ENCODE data around the gene TFAM. TPM values are rescaled to one million over a fixed set of nuclear protein-coding genes. Genes with fewer than 3 reads are reported as not detected.

Gene TFAM
- total RNA-seq, 1 donor from 2014 or later = 16.1 TPM

- DNase-seq (ENCODE audit: low spot score) = no peak
- Mint-ChIP-seq H3K4me3 (ENCODE audit: unreplicated experiment) (no peak overlapping the region), H3K9me3 (ENCODE audit: low read depth) (no peaks in the 10 kb centered on the region), H3K36me3 (ENCODE audit: low read depth) (no peaks in the 10 kb centered on the region), H3K27me3 (ENCODE audit: low read depth) (no peaks in the 10 kb centered on the region), H3K27ac (ENCODE audit: unreplicated experiment) (no peak overlapping the region), H3K4me1 (ENCODE audit: low read depth) (no peaks in the 10 kb centered on the region)
- no peak for TF ChIP-seq CTCF (IDR thresholded peaks at IDR 0.05)
Measured at GRCh38 chr10:58373442-58373827, 11.8 kb upstream of the TFAM start.

GRCh38 chr10:58382489-58382995 is 2.7 kb upstream of the TFAM start:
- TF ChIP-seq CTCF (IDR thresholded peaks at IDR 0.05) = no peak
- no peaks in the 10 kb centered on the region for H3K9me3 Mint-ChIP-seq (ENCODE audit: low read depth)
- no peak for DNase-seq (ENCODE audit: low spot score)
- peaks cover 3% of the 10 kb centered on the region for H3K36me3 Mint-ChIP-seq (ENCODE audit: low read depth)
- no peak overlapping the region for H3K27ac Mint-ChIP-seq (ENCODE audit: unreplicated experiment)
- H3K4me1 Mint-ChIP-seq (ENCODE audit: low read depth) = peaks cover 23% of the 10 kb centered on the region
- H3K4me3 Mint-ChIP-seq (ENCODE audit: unreplicated experiment) = no peak overlapping the region
- H3K27me3 Mint-ChIP-seq (ENCODE audit: low read depth) = no peaks in the 10 kb centered on the region

- H3K4me3 Mint-ChIP-seq (ENCODE audit: unreplicated experiment) = peak overlapping the region; percentile 98
- peak overlapping the region; percentile 98 for H3K27ac Mint-ChIP-seq (ENCODE audit: unreplicated experiment)
- peaks cover 2% of the 10 kb centered on the region for H3K36me3 Mint-ChIP-seq (ENCODE audit: low read depth)
- no peaks in the 10 kb centered on the region for H3K9me3 Mint-ChIP-seq (ENCODE audit: low read depth)
- no peak for DNase-seq (ENCODE audit: low spot score)
- no peaks in the 10 kb centered on the region for H3K27me3 Mint-ChIP-seq (ENCODE audit: low read depth)
- peaks cover 23% of the 10 kb centered on the region for H3K4me1 Mint-ChIP-seq (ENCODE audit: low read depth)
- no peak for TF ChIP-seq CTCF (IDR thresholded peaks at IDR 0.05)
Measured at GRCh38 chr10:58384095-58384494, 1.1 kb upstream of the TFAM start.

GRCh38 chr10:58384544-58384998 is 639 bp upstream of the TFAM start:
- Mint-ChIP-seq H3K36me3 (ENCODE audit: low read depth) (peaks cover 2% of the 10 kb centered on the region), H3K4me1 (ENCODE audit: low read depth) (peaks cover 23% of the 10 kb centered on the region), H3K27ac (ENCODE audit: unreplicated experiment) (peak overlapping the region; percentile 98), H3K27me3 (ENCODE audit: low read depth) (no peaks in the 10 kb centered on the region), H3K9me3 (ENCODE audit: low read depth) (no peaks in the 10 kb centered on the region), H3K4me3 (ENCODE audit: unreplicated experiment) (peak overlapping the region; percentile 98)
- DNase-seq (ENCODE audit: low spot score) = no peak
- TF ChIP-seq CTCF (IDR thresholded peaks at IDR 0.05) = no peak

GRCh38 chr10:58385784-58386112 is 538 bp downstream of the TFAM start:
- TF ChIP-seq CTCF (IDR thresholded peaks at IDR 0.05) = no peak
- DNase-seq (ENCODE audit: low spot score) = no peak
- H3K4me3 Mint-ChIP-seq (ENCODE audit: unreplicated experiment) = peak overlapping the region; percentile 98
- H3K36me3 Mint-ChIP-seq (ENCODE audit: low read depth) = peaks cover 4% of the 10 kb centered on the region
- peak overlapping the region; percentile 98 for H3K27ac Mint-ChIP-seq (ENCODE audit: unreplicated experiment)
- no peaks in the 10 kb centered on the region for H3K27me3 Mint-ChIP-seq (ENCODE audit: low read depth)
- H3K9me3 Mint-ChIP-seq (ENCODE audit: low read depth) = no peaks in the 10 kb centered on the region
- H3K4me1 Mint-ChIP-seq (ENCODE audit: low read depth) = peaks cover 23% of the 10 kb centered on the region
